GM18870 (cell line): ENCODE data around the gene SGF29.
A peak's percentile ranks its signal among the peaks of the same experiment; 100 is the strongest.
"Not testable (repeated sequence)": the region's sequence is repeated elsewhere in the genome, so short reads cannot be mapped to it uniquely, and the experiment has no call there.

Experiments
- ATAC-seq: cut with Tn5 transposase; IDR thresholded peaks from one replicate; pipeline ENCODE4 v1.9.1; 2021; ENCODE audit warnings: moderate library complexity; ENCODE audit not compliant: unreplicated experiment

Gene SGF29

GRCh38 chr16:28553776-28554633 lies at the start of gene SGF29:
SGF29 (plus strand) TSS chr16:28553920; CDS start chr16:28581070, 27,150 bp downstream.
- ATAC-seq: peak; percentile 47

GRCh38 chr16:28504707-28505404 lies 48.9 kb upstream of the SGF29 start:
- ATAC-seq: no peak

GRCh38 chr16:28505489-28506137 lies 48.1 kb upstream of the SGF29 start:
- ATAC-seq: no peak

- ATAC-seq: no peak
These were observed 42.7 kb upstream of the SGF29 start for GRCh38 chr16:28511031-28511430.

- no peak for ATAC-seq
These were observed 41.6 kb upstream of the SGF29 start for GRCh38 chr16:28511801-28512789.

GRCh38 chr16:28513484-28514181 lies 40.1 kb upstream of the SGF29 start:
- no peak for ATAC-seq

- ATAC-seq: no peak
These were observed 39.5 kb upstream of the SGF29 start for GRCh38 chr16:28514246-28514645.

GRCh38 chr16:28520672-28521071 lies 33.0 kb upstream of the SGF29 start:
- no peak for ATAC-seq

GRCh38 chr16:28521436-28521835 lies 32.3 kb upstream of the SGF29 start:
- no peak for ATAC-seq

GRCh38 chr16:28522792-28523191 lies 30.9 kb upstream of the SGF29 start:
- ATAC-seq: no peak

- ATAC-seq: no peak
These were observed 29.0 kb upstream of the SGF29 start for GRCh38 chr16:28524681-28525171.

GRCh38 chr16:28526201-28527099 lies 27.3 kb upstream of the SGF29 start:
- no peak for ATAC-seq

- not testable (repeated sequence) for ATAC-seq
These were observed 26.5 kb upstream of the SGF29 start for GRCh38 chr16:28527100-28527785.

- ATAC-seq: no peak
These were observed 25.7 kb upstream of the SGF29 start for GRCh38 chr16:28527985-28528384.

- ATAC-seq: no peak
These were observed 25.3 kb upstream of the SGF29 start for GRCh38 chr16:28528463-28528867.

GRCh38 chr16:28529124-28529523 lies 24.6 kb upstream of the SGF29 start:
- ATAC-seq: no peak

- ATAC-seq: no peak
These were observed 21.7 kb upstream of the SGF29 start for GRCh38 chr16:28531777-28532744.
